Hepatocyte (in vitro differentiated cells): ENCODE measurements around the gene DIAPH2. TPM values are rescaled to one million over a fixed set of nuclear protein-coding genes. Genes with fewer than 3 reads are reported as not detected.

Source experiments
- DNase-seq: peaks from one replicate; pipeline ENCODE4 v3.0.0-alpha.2; 2016; ENCODE audit warnings: low spot score
- H2AFZ ChIP-seq: fragments of 200-600 bp; sonication (generic); 2 replicates; pipeline ENCODE4 v1.6.0; 2016; ENCODE audit warnings: antibody characterized with exemption, mild to moderate bottlenecking
- H3K27ac ChIP-seq: fragments of 200-600 bp; sonication (generic); 2 replicates; pipeline ENCODE4 v1.5.1; 2016; ENCODE audit warnings: mild to moderate bottlenecking
- H3K27me3 ChIP-seq: fragments of 200-600 bp; sonication (generic); 2 replicates; pipeline ENCODE4 v1.6.1; 2016
- H3K36me3 ChIP-seq: fragments of 200-600 bp; sonication (generic); replicated peaks from 2 replicates; pipeline ENCODE4 v1.5.1; 2016; ENCODE audit warnings: low read depth; ENCODE audit not compliant: insufficient read depth
- H3K4me1 ChIP-seq: fragments of 200-600 bp; sonication (generic); 2 replicates; pipeline ENCODE4 v1.5.1; 2016; ENCODE audit warnings: mild to moderate bottlenecking, moderate library complexity; ENCODE audit not compliant: insufficient read depth
- H3K4me2 ChIP-seq: fragments of 200-600 bp; sonication (generic); 2 replicates; pipeline ENCODE4 v1.6.0; 2016
- H3K4me3 ChIP-seq: fragments of 200-600 bp; sonication (generic); 2 replicates; pipeline ENCODE4 v1.5.1; 2016; ENCODE audit warnings: mild to moderate bottlenecking
- H3K79me2 ChIP-seq: fragments of 200-600 bp; sonication (generic); 2 replicates; pipeline ENCODE4 v1.6.0; 2017; ENCODE audit warnings: mild to moderate bottlenecking
- H3K9me2 ChIP-seq: fragments of 200-600 bp; sonication (generic); replicated peaks from 2 replicates; pipeline ENCODE4 v1.6.0; 2017; ENCODE audit warnings: mild to moderate bottlenecking; ENCODE audit not compliant: insufficient read depth
- H3K9me3 ChIP-seq: fragments of 200-600 bp; sonication (generic); 2 replicates; pipeline ENCODE4 v1.5.1; 2016; ENCODE audit warnings: low read depth, mild to moderate bottlenecking
- H4K20me1 ChIP-seq: fragments of 200-600 bp; sonication (generic); 2 replicates; pipeline ENCODE4 v1.6.0; 2016; ENCODE audit warnings: mild to moderate bottlenecking; ENCODE audit not compliant: insufficient read depth, poor library complexity, severe bottlenecking
- EZH2 ChIP-seq: fragments of 200-600 bp; sonication (generic); IDR thresholded peaks from 2 replicates; pipeline ENCODE4 v1.6.1; 2016; ENCODE audit warnings: antibody characterized with exemption, mild to moderate bottlenecking, borderline replicate concordance
- EZH2phosphoT487 ChIP-seq: fragments of 200-600 bp; sonication (generic); IDR thresholded peaks from one replicate; pipeline ENCODE4 v1.6.1; 2018; ENCODE audit warnings: antibody characterized with exemption, mild to moderate bottlenecking, low read depth, moderate library complexity; ENCODE audit not compliant: unreplicated experiment, severe bottlenecking
- WGBS: methylation state at CpG from one replicate; pipeline ENCODE4 v1.1.6; 2016; ENCODE audit warnings: low lambda C conversion rate; ENCODE audit errors: missing lambda C conversion rate; 5-methylcytosine and 5-hydroxymethylcytosine counted together
- polyA plus RNA-seq: library from polyadenylated mRNA; unstranded; fragments of >200 nt; fragmentation: Nextera tagmentation; extraction: Ambion mirVana; gene quantifications from 2 replicates; pipeline ENCODE4 v1.2.1, GENCODE V29; 2016
- total RNA-seq: library from RNA; depleted of rRNA; stranded (reverse); fragments of >200 nt; gene quantifications from 2 replicates; pipeline ENCODE4 v1.2.3, GENCODE V29; 2014
- TF ChIP-seq, protein P1 (sequence below): fragments of 200-600 bp; sonication (generic); IDR thresholded peaks from 2 replicates; pipeline ENCODE4 v1.5.1; 2016; ENCODE audit warnings: antibody characterized with exemption, mild to moderate bottlenecking; ENCODE audit not compliant: poor library complexity

The DIAPH2 gene
- total and polyA plus RNA-seq, 2 experiments from 2014 or later = 14.8 to 32.4 TPM

DNA sequence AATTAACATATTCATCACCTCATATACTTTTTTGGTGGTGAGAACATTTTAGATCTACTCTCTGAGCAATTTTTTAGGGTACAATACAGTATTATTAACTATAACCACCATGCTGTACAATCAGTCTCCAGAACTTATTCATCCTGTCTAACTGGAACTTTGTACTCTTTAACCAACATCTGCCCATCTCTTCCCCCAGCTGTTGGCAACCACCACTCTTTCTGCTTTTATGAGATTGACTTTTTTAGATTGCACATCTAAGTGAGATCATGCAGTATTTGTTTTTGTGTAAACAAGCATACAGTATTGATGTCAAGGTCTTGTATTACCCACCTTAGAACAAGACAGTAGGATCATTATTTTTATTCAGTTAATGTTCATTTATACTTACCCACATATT is 715.9 kb downstream of the DIAPH2 start:
- Histone ChIP-seq H3K27me3 (no peaks in the 10 kb centered on the region), H2AFZ (no peak overlapping the region), H3K9me3 (no peaks in the 10 kb centered on the region), H3K4me1 (peaks cover 27% of the 10 kb centered on the region), H3K4me3 (no peak overlapping the region), H4K20me1 (no peaks in the 10 kb centered on the region), H3K79me2 (no peaks in the 10 kb centered on the region), H3K27ac (peak overlapping the region; percentile 81), H3K36me3 (no peaks in the 10 kb centered on the region), H3K4me2 (no peak overlapping the region), H3K9me2 (no peaks in the 10 kb centered on the region)
- TF ChIP-seq EZH2phosphoT487 (no peak), EZH2 (no peak)
- TF ChIP-seq, protein P1, sequence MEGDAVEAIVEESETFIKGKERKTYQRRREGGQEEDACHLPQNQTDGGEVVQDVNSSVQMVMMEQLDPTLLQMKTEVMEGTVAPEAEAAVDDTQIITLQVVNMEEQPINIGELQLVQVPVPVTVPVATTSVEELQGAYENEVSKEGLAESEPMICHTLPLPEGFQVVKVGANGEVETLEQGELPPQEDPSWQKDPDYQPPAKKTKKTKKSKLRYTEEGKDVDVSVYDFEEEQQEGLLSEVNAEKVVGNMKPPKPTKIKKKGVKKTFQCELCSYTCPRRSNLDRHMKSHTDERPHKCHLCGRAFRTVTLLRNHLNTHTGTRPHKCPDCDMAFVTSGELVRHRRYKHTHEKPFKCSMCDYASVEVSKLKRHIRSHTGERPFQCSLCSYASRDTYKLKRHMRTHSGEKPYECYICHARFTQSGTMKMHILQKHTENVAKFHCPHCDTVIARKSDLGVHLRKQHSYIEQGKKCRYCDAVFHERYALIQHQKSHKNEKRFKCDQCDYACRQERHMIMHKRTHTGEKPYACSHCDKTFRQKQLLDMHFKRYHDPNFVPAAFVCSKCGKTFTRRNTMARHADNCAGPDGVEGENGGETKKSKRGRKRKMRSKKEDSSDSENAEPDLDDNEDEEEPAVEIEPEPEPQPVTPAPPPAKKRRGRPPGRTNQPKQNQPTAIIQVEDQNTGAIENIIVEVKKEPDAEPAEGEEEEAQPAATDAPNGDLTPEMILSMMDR = no peak
- DNase-seq = no peak

DNA sequence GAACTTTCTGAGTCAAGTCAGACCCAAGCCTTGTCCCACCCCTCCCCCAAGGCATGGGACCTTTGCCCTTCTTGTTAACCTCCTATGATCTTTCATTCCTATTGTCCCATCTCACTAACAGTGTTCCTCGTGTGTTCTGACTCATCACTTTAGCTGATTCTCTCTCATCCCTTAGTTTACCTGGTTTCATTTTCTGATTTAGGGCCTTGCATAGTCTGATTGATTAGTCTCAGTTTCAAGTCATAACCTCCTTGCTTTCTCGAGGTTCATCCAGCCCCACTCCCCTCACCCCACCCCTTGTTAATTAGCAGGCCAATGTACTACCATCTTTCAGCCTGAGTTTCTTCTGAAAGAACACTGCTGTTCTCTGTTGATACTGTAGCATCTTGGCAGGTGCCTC is 716.5 kb downstream of the DIAPH2 start:
- no peak for DNase-seq
- TF ChIP-seq EZH2phosphoT487 = no peak
- no peak for TF ChIP-seq EZH2
- Histone ChIP-seq H3K9me2 (no peaks in the 10 kb centered on the region), H4K20me1 (no peaks in the 10 kb centered on the region), H3K27me3 (no peaks in the 10 kb centered on the region), H3K4me2 (no peak overlapping the region), H2AFZ (no peak overlapping the region), H3K36me3 (no peaks in the 10 kb centered on the region), H3K4me3 (no peak overlapping the region), H3K4me1 (peaks cover 27% of the 10 kb centered on the region), H3K9me3 (no peaks in the 10 kb centered on the region), H3K79me2 (no peaks in the 10 kb centered on the region), H3K27ac (peak overlapping the region; percentile 81)
- WGBS = 50% methylated on average over 2 of the region's 2 CpGs

DNA sequence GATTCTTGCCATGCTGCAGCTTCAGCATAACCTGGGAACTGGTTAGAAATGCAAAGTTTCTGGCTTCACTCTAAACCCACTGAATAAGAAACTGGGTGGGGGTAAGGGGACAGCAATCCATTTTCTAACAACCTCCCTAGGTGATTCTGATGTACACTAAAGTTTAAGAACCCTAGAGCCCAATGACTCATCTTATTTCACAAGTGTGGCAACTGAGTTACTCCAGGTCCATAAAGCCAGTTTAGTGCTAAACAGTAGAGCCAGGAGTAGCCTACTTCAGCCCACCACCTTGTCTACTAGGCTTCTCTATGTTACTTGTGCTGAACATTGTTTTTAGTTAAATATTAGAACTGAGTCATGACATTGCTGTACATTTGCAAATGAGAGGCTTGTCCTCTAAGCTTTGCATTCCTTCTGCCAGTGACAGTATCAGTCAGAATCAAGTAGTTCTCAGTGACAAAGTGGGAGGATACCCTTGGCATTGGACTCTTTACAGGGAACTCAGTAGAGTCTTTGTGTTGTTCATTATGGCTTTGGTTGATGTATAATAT is 717.0 kb downstream of the DIAPH2 start:
- no peaks in the 10 kb centered on the region for H3K9me2 ChIP-seq
- peak overlapping the region; percentile 81 for H3K27ac ChIP-seq
- no peaks in the 10 kb centered on the region for H4K20me1 ChIP-seq
- TF ChIP-seq, protein P1 = no peak
- no peak for TF ChIP-seq EZH2
- TF ChIP-seq EZH2phosphoT487 = no peak
- no peak overlapping the region for H3K4me3 ChIP-seq
- no peaks in the 10 kb centered on the region for H3K36me3 ChIP-seq
- no peaks in the 10 kb centered on the region for H3K27me3 ChIP-seq
- no peak for DNase-seq
- no peaks in the 10 kb centered on the region for H3K9me3 ChIP-seq
- H3K4me2 ChIP-seq = peak overlapping the region; percentile 11
- peaks cover 27% of the 10 kb centered on the region for H3K4me1 ChIP-seq
- H3K79me2 ChIP-seq = no peaks in the 10 kb centered on the region
- H2AFZ ChIP-seq = no peak overlapping the region

DNA sequence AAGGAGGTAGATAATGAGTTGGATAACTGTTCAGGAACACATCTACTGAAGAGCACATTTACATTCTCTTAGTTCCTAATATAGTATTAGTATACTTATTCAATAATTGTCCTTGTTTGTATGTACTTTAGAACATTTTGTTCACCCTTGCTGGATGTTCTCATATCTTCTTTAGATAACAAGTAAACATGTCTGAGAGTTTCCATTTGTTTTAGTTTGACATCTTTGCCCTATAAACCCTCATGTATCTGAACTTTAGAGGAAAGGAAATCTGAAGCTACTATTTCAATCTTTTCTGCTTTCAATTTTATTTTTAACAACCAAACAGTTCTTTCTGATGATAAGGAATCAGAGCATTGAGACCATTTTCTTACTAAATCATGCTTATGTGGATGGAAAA is 717.7 kb downstream of the DIAPH2 start:
- no peaks in the 10 kb centered on the region for H3K27me3 ChIP-seq
- H3K36me3 ChIP-seq = no peaks in the 10 kb centered on the region
- H3K9me3 ChIP-seq = no peaks in the 10 kb centered on the region
- H4K20me1 ChIP-seq = no peaks in the 10 kb centered on the region
- no peaks in the 10 kb centered on the region for H3K9me2 ChIP-seq
- peak overlapping the region; percentile 11 for H3K4me2 ChIP-seq
- DNase-seq = no peak
- TF ChIP-seq EZH2 (no peak), EZH2phosphoT487 (no peak)
- TF ChIP-seq, protein P1 = no peak
- H3K4me1 ChIP-seq = peaks cover 27% of the 10 kb centered on the region
- no peak overlapping the region for H2AFZ ChIP-seq
- no peak overlapping the region for H3K4me3 ChIP-seq
- no peaks in the 10 kb centered on the region for H3K79me2 ChIP-seq
- peak overlapping the region; percentile 81 for H3K27ac ChIP-seq
